Measurements from ENCODE around the gene FZD10.

FZD10 gene

GRCh38 chr12:130161261-130162243, 712 bp upstream of the FZD10 start:
- H3K9me3 ChIP-seq (ENCODE audit: low read depth, low read length), result no peaks in the 10 kb centered on the region
- H3K27ac ChIP-seq, result no peak overlapping the region
- H3K4me3 ChIP-seq, result 0 out of 2 replicates have a peak overlapping the region, but pooled peaks have one; percentile 22
- no peaks in the 10 kb centered on the region for H3K36me3 ChIP-seq (ENCODE audit: insufficient read depth, low read length)
- TF ChIP-seq FOXP2 (optimal IDR thresholded peaks at IDR 0.05; ENCODE audit: control extremely low read depth, extremely low read length, insufficient read depth) (no peak), EZH2 (IDR thresholded peaks at IDR 0.05) (peak; percentile 73)
- DNase-seq (ENCODE audit: low read depth, low spot score), result no peak
- no peak overlapping the region for H3K9ac ChIP-seq (ENCODE audit: insufficient read length)

DNA sequence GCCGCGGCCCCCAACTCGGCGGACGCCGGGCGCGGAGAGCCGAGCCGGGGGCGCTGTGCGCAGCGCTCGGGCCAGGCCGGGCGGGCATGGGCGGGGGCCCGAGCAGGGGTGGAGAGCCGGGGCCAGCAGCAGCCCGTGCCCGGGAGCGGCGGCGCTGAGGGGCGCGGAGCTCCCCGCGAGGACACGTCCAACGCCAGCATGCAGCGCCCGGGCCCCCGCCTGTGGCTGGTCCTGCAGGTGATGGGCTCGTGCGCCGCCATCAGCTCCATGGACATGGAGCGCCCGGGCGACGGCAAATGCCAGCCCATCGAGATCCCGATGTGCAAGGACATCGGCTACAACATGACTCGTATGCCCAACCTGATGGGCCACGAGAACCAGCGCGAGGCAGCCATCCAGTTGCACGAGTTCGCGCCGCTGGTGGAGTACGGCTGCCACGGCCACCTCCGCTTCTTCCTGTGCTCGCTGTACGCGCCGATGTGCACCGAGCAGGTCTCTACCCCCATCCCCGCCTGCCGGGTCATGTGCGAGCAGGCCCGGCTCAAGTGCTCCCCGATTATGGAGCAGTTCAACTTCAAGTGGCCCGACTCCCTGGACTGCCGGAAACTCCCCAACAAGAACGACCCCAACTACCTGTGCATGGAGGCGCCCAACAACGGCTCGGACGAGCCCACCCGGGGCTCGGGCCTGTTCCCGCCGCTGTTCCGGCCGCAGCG, 639 bp downstream of the FZD10 start:
- Histone ChIP-seq H3K9me3 (ENCODE audit: low read depth, low read length) (no peaks in the 10 kb centered on the region), H3K36me3 (ENCODE audit: insufficient read depth, low read length) (no peaks in the 10 kb centered on the region), H3K27ac (no peak overlapping the region), H3K4me3 (no peak overlapping the region), H3K9ac (ENCODE audit: insufficient read length) (no peak overlapping the region)
- no peak for DNase-seq (ENCODE audit: low read depth, low spot score)
- TF ChIP-seq FOXP2 (optimal IDR thresholded peaks at IDR 0.05; ENCODE audit: control extremely low read depth, extremely low read length, insufficient read depth), result no peak
- TF ChIP-seq POLR2AphosphoS5 (IDR thresholded peaks at IDR 0.05; ENCODE audit: borderline replicate concordance, low read depth, low read length), result no peak
- no peak for TF ChIP-seq EZH2 (IDR thresholded peaks at IDR 0.05)

DNA sequence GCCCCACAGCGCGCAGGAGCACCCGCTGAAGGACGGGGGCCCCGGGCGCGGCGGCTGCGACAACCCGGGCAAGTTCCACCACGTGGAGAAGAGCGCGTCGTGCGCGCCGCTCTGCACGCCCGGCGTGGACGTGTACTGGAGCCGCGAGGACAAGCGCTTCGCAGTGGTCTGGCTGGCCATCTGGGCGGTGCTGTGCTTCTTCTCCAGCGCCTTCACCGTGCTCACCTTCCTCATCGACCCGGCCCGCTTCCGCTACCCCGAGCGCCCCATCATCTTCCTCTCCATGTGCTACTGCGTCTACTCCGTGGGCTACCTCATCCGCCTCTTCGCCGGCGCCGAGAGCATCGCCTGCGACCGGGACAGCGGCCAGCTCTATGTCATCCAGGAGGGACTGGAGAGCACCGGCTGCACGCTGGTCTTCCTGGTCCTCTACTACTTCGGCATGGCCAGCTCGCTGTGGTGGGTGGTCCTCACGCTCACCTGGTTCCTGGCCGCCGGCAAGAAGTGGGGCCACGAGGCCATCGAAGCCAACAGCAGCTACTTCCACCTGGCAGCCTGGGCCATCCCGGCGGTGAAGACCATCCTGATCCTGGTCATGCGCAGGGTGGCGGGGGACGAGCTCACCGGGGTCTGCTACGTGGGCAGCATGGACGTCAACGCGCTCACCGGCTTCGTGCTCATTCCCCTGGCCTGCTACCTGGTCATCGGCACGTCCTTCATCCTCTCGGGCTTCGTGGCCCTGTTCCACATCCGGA, 1.4 kb downstream of the FZD10 start:
- Histone ChIP-seq H3K36me3 (ENCODE audit: insufficient read depth, low read length) (no peaks in the 10 kb centered on the region), H3K27ac (no peak overlapping the region), H3K4me3 (no peak overlapping the region), H3K9me3 (ENCODE audit: low read depth, low read length) (no peaks in the 10 kb centered on the region), H3K9ac (ENCODE audit: insufficient read length) (no peak overlapping the region)
- DNase-seq (ENCODE audit: low read depth, low spot score), result no peak
- TF ChIP-seq EZH2 (IDR thresholded peaks at IDR 0.05) (no peak), POLR2AphosphoS5 (IDR thresholded peaks at IDR 0.05; ENCODE audit: borderline replicate concordance, low read depth, low read length) (no peak), FOXP2 (optimal IDR thresholded peaks at IDR 0.05; ENCODE audit: control extremely low read depth, extremely low read length, insufficient read depth) (no peak)

GRCh38 chr12:130164216-130164542, 1.9 kb downstream of the FZD10 start:
- no peaks in the 10 kb centered on the region for H3K9me3 ChIP-seq (ENCODE audit: low read depth, low read length)
- H3K36me3 ChIP-seq (ENCODE audit: insufficient read depth, low read length), result no peaks in the 10 kb centered on the region
- DNase-seq (ENCODE audit: low read depth, low spot score), result no peak
- H3K4me3 ChIP-seq, result no peak overlapping the region
- no peak overlapping the region for H3K27ac ChIP-seq
- no peak overlapping the region for H3K9ac ChIP-seq (ENCODE audit: insufficient read length)
- TF ChIP-seq POLR2AphosphoS5 (IDR thresholded peaks at IDR 0.05; ENCODE audit: borderline replicate concordance, low read depth, low read length), result no peak
- no peak for TF ChIP-seq EZH2 (IDR thresholded peaks at IDR 0.05)
- no peak for TF ChIP-seq FOXP2 (optimal IDR thresholded peaks at IDR 0.05; ENCODE audit: control extremely low read depth, extremely low read length, insufficient read depth)

DNA sequence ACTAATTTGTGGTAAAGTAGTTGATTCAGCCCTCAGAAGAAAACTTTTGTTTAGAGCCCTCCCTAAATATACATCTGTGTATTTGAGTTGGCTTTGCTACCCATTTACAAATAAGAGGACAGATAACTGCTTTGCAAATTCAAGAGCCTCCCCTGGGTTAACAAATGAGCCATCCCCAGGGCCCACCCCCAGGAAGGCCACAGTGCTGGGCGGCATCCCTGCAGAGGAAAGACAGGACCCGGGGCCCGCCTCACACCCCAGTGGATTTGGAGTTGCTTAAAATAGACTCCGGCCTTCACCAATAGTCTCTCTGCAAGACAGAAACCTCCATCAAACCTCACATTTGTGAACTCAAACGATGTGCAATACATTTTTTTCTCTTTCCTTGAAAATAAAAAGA, 2.7 kb downstream of the FZD10 start:
- Histone ChIP-seq H3K9me3 (ENCODE audit: low read depth, low read length) (no peaks in the 10 kb centered on the region), H3K27ac (no peak overlapping the region), H3K36me3 (ENCODE audit: insufficient read depth, low read length) (no peaks in the 10 kb centered on the region), H3K4me3 (no peak overlapping the region), H3K9ac (ENCODE audit: insufficient read length) (no peak overlapping the region)
- DNase-seq (ENCODE audit: low read depth, low spot score), result no peak
- TF ChIP-seq FOXP2 (optimal IDR thresholded peaks at IDR 0.05; ENCODE audit: control extremely low read depth, extremely low read length, insufficient read depth) (no peak), EZH2 (IDR thresholded peaks at IDR 0.05) (no peak), POLR2AphosphoS5 (IDR thresholded peaks at IDR 0.05; ENCODE audit: borderline replicate concordance, low read depth, low read length) (no peak)

DNA sequence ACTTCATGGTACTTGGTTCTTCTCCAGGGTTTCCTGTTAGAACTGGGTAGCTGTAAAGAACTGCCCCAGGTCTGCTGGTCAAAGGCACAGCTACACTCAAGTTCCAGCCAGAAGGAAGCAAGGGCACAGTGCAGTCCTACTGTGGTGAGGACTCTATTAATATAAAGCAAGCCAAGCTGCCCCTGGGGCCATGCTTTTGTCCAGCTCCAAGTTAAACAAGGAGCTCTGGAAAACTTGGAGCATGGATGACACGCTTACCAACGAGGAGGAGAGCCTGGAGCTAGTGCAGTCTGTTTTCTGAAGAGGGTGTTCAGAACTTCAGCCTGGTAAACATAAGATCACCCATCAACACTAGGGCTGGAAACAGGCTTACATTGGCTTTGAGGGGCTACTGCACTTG, 4.0 kb downstream of the FZD10 start:
- no peak for TF ChIP-seq EZH2 (IDR thresholded peaks at IDR 0.05)
- TF ChIP-seq POLR2AphosphoS5 (IDR thresholded peaks at IDR 0.05; ENCODE audit: borderline replicate concordance, low read depth, low read length), result no peak
- TF ChIP-seq FOXP2 (optimal IDR thresholded peaks at IDR 0.05; ENCODE audit: control extremely low read depth, extremely low read length, insufficient read depth), result no peak
- Histone ChIP-seq H3K4me3 (no peak overlapping the region), H3K27ac (no peak overlapping the region), H3K9me3 (ENCODE audit: low read depth, low read length) (no peaks in the 10 kb centered on the region), H3K36me3 (ENCODE audit: insufficient read depth, low read length) (no peaks in the 10 kb centered on the region), H3K9ac (ENCODE audit: insufficient read length) (no peak overlapping the region)
- no peak for DNase-seq (ENCODE audit: low read depth, low spot score)

DNA sequence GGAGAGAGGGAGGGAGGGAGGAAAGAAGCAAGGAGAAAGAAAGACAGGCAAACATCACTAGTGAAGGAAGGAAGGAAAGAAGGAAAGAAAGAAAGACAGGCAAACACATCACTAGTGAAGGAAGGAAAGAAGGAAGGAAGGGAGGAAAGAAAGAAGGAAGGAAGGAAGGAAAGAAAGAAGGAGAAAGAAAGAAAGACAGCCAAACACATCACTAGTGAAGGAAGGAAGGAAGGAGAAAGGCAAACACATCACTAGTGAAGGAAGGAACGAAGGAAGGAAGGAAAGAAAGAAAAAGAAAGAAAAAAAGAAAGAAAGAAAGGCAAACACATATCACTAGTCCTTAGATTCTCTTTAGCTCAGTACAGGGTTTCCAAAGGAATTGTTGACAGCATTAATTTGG, 5.3 kb downstream of the FZD10 start:
- Histone ChIP-seq H3K9me3 (ENCODE audit: low read depth, low read length) (no peaks in the 10 kb centered on the region), H3K9ac (ENCODE audit: insufficient read length) (no peak overlapping the region), H3K36me3 (ENCODE audit: insufficient read depth, low read length) (no peaks in the 10 kb centered on the region), H3K27ac (no peak overlapping the region), H3K4me3 (no peak overlapping the region)
- DNase-seq (ENCODE audit: low read depth, low spot score), result no peak
- TF ChIP-seq FOXP2 (optimal IDR thresholded peaks at IDR 0.05; ENCODE audit: control extremely low read depth, extremely low read length, insufficient read depth) (no peak), EZH2 (IDR thresholded peaks at IDR 0.05) (no peak)

DNA sequence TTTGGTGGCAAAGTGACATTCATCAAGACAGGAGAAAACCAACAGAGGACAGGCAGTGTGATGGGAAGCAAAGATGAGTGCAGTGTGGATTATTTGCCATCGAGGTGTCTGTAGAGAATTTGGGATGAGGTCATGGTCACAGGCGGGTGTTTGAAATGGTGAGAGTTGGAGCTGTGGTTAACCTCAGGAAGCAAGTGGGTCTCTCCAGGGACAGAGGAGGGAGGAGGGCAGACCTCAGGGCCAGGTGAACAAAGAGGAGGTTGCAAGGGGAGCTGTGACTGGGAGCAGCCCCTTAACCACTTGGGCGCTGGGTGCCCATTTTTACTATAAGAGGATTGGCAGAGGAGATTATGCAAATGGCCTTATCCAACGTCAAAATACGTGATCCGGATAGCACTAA, 7.0 kb downstream of the FZD10 start:
- no peaks in the 10 kb centered on the region for H3K9me3 ChIP-seq (ENCODE audit: low read depth, low read length)
- no peak for DNase-seq (ENCODE audit: low read depth, low spot score)
- TF ChIP-seq EZH2 (IDR thresholded peaks at IDR 0.05), result no peak
- no peak for TF ChIP-seq FOXP2 (optimal IDR thresholded peaks at IDR 0.05; ENCODE audit: control extremely low read depth, extremely low read length, insufficient read depth)
- TF ChIP-seq POLR2AphosphoS5 (IDR thresholded peaks at IDR 0.05; ENCODE audit: borderline replicate concordance, low read depth, low read length), result no peak
- H3K4me3 ChIP-seq, result no peak overlapping the region
- H3K27ac ChIP-seq, result no peak overlapping the region
- no peak overlapping the region for H3K9ac ChIP-seq (ENCODE audit: insufficient read length)
- no peaks in the 10 kb centered on the region for H3K36me3 ChIP-seq (ENCODE audit: insufficient read depth, low read length)

Data from SK-N-MC (cell line).